Activated CD4-positive, alpha-beta T cell treated with anti-CD3 and anti-CD28 coated beads, Interleukin-2, Interleukin-4, amounts not matched to agents 100 ng/mL and 50 ng/mL, durations not matched to agents 16 hours and 8 hours (primary cell): ENCODE results near the gene ARFGAP1.

Source experiments
- DNase-seq: peaks from one replicate; pipeline ENCODE4 v3.0.0-alpha.2; 2020; ENCODE audit warnings: low spot score

Gene ARFGAP1

GRCh38 chr20:63309261-63310071 lies 36.9 kb downstream of the ARFGAP1 start:
- DNase-seq = no peak

GRCh38 chr20:63310265-63310991 lies 37.8 kb downstream of the ARFGAP1 start:
- no peak for DNase-seq

GRCh38 chr20:63311186-63311832 lies 38.7 kb downstream of the ARFGAP1 start:
- no peak for DNase-seq

- no peak for DNase-seq
These were observed 39.2 kb downstream of the ARFGAP1 start for GRCh38 chr20:63311833-63312243.

- DNase-seq = no peak
These were observed 39.7 kb downstream of the ARFGAP1 start for GRCh38 chr20:63312273-63312672.

GRCh38 chr20:63312690-63313348 lies 40.2 kb downstream of the ARFGAP1 start:
- no peak for DNase-seq

GRCh38 chr20:63313349-63314014 lies 40.9 kb downstream of the ARFGAP1 start:
- DNase-seq = no peak

GRCh38 chr20:63314015-63314471 lies 41.4 kb downstream of the ARFGAP1 start:
- DNase-seq = no peak

GRCh38 chr20:63314566-63315239 lies 42.1 kb downstream of the ARFGAP1 start:
- DNase-seq = no peak

GRCh38 chr20:63315240-63315689 lies 42.7 kb downstream of the ARFGAP1 start:
- no peak for DNase-seq

- no peak for DNase-seq
These were observed 43.3 kb downstream of the ARFGAP1 start for GRCh38 chr20:63315731-63316491.

- DNase-seq = no peak
These were observed 43.9 kb downstream of the ARFGAP1 start for GRCh38 chr20:63316502-63316921.

GRCh38 chr20:63317061-63317460 lies 44.4 kb downstream of the ARFGAP1 start:
- DNase-seq = no peak

GRCh38 chr20:63317601-63318291 lies 45.1 kb downstream of the ARFGAP1 start:
- no peak for DNase-seq

- DNase-seq = no peak
These were observed 46.0 kb downstream of the ARFGAP1 start for GRCh38 chr20:63318391-63319163.

- DNase-seq = no peak
These were observed 46.8 kb downstream of the ARFGAP1 start for GRCh38 chr20:63319164-63320040.

- DNase-seq = no peak
These were observed 47.5 kb downstream of the ARFGAP1 start for GRCh38 chr20:63320041-63320511.
